HEK293T (cell line): ENCODE results near the gene PDE6H.

Experiments
- CTCF ChIA-PET: fragments of 350-600 bp; formaldehyde crosslinking; extraction: SDS; loops from one replicate; lab custom pipeline; 2021; ENCODE audit warnings: antibody characterized with exemption, inconsistent platforms; lab: Yijun Ruan, JAX
- POLR2A ChIA-PET: fragments of 350-600 bp; formaldehyde crosslinking; extraction: SDS; loops from one replicate; lab custom pipeline; 2020; ENCODE audit warnings: antibody characterized with exemption, inconsistent platforms; lab: Yijun Ruan, JAX
- DNase-seq: peaks from one replicate; pipeline ENCODE4 v3.0.0; 2012; ENCODE audit warnings: mixed read lengths; ENCODE audit errors: extremely low spot score
- ARNT ChIP-seq: fragments of 450-650 bp; IDR thresholded peaks from 2 replicates; pipeline ENCODE4 v1.6.1; 2017; ENCODE audit warnings: mild to moderate bottlenecking
- BHLHE40 ChIP-seq: fragments of 450-650 bp; IDR thresholded peaks from 2 replicates; pipeline ENCODE4 v1.6.1; 2016; ENCODE audit warnings: mild to moderate bottlenecking, moderate library complexity, borderline replicate concordance
- CTBP1 ChIP-seq: fragments of 450-650 bp; IDR thresholded peaks from 2 replicates; pipeline ENCODE4 v1.6.1; 2016; ENCODE audit warnings: borderline replicate concordance
- ELF4 ChIP-seq: fragments of 450-650 bp; IDR thresholded peaks from 2 replicates; pipeline ENCODE4 v1.6.1; 2017; ENCODE audit warnings: antibody characterized with exemption
- FOXA1 ChIP-seq: fragments of 450-650 bp; IDR thresholded peaks from 2 replicates; pipeline ENCODE4 v1.6.1; 2016; ENCODE audit warnings: mild to moderate bottlenecking
- FOXK2 ChIP-seq: fragments of 450-650 bp; IDR thresholded peaks from 2 replicates; pipeline ENCODE4 v1.6.1; 2016; ENCODE audit warnings: mild to moderate bottlenecking
- FOXM1 ChIP-seq: fragments of 450-650 bp; IDR thresholded peaks from 2 replicates; pipeline ENCODE4 v1.6.1; 2017; ENCODE audit warnings: mild to moderate bottlenecking, borderline replicate concordance
- HDGF ChIP-seq: fragments of 450-650 bp; IDR thresholded peaks from 2 replicates; pipeline ENCODE4 v1.6.1; 2017; ENCODE audit warnings: antibody characterized with exemption, borderline replicate concordance
- L3MBTL2 ChIP-seq: fragments of 450-650 bp; conservative IDR thresholded peaks from 2 replicates; pipeline ENCODE4 v1.6.1; 2016; ENCODE audit warnings: mild to moderate bottlenecking
- LEF1 ChIP-seq: fragments of 450-650 bp; IDR thresholded peaks from 2 replicates; pipeline ENCODE4 v1.6.1; 2017; ENCODE audit warnings: mild to moderate bottlenecking, borderline replicate concordance
- NFRKB ChIP-seq: fragments of 450-650 bp; IDR thresholded peaks from 2 replicates; pipeline ENCODE4 v1.6.1; 2016; ENCODE audit warnings: mild to moderate bottlenecking, moderate library complexity
- PKNOX1 ChIP-seq: fragments of 450-650 bp; IDR thresholded peaks from 2 replicates; pipeline ENCODE4 v1.6.1; 2016
- SP1 ChIP-seq: fragments of 450-650 bp; IDR thresholded peaks from 2 replicates; pipeline ENCODE4 v1.6.1; 2017
- SUZ12 ChIP-seq: fragments of 450-650 bp; IDR thresholded peaks from 2 replicates; pipeline ENCODE4 v1.6.1; 2016; ENCODE audit warnings: mild to moderate bottlenecking
- TARDBP ChIP-seq: fragments of 450-650 bp; IDR thresholded peaks from 2 replicates; pipeline ENCODE4 v1.6.1; 2016
- ZNF384 ChIP-seq: fragments of 450-650 bp; IDR thresholded peaks from 2 replicates; pipeline ENCODE4 v1.6.1; 2016

PDE6H gene

DNA sequence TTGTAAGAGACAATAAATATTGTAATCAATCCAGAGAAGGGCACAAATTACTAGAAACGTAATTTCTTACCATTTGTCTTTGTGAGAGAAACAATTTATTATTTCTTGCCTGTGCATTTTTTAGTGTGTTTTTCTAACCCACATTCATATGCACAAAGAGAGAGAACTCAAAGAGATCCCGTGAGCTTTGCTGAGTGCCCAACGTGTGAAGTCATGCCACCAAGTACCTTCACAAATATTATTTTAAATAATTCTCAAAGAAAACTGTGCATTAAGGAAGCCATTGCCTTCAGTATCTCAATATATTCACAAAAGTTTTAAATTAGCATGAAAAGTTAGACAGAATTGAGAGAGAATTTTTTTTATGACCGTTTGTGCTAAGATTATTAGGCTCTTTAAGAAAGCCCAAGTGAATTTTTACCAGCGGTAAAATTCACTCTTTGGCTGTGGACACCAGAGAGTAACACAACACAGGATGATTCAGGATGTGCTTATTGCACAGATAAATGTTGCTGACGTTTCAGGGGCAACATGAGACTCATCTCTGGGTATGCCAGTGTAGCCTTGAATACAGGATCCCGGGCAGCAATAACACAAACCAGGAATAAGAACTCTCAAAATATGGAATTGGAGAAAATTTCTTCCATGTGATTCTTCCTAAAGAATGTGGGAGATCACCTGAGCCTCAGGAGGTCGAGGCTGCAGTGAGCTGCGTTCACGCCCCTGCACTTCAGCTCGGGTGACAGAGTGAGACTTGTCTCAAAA is 14.3 kb upstream of the PDE6H start:
- ChIA-PET CTCF (no interaction called here), POLR2A (no interaction called here)
- DNase-seq, result no peak
- TF ChIP-seq ELF4 (no peak), L3MBTL2 (no peak), ARNT (no peak), FOXM1 (no peak), NFRKB (no peak), FOXK2 (no peak), LEF1 (no peak)

GRCh38 chr12:14959126-14959440 is 13.8 kb upstream of the PDE6H start:
- TF ChIP-seq PKNOX1 (no peak), SUZ12 (no peak), SP1 (no peak), ELF4 (no peak), LEF1 (no peak), NFRKB (no peak), CTBP1 (no peak), FOXK2 (no peak), BHLHE40 (no peak), ZNF384 (no peak), FOXA1 (no peak), HDGF (no peak), ARNT (no peak), FOXM1 (no peak)
- CTCF ChIA-PET, result no interaction called here
- no peak for DNase-seq
- POLR2A ChIA-PET, result no interaction called here

- CTCF ChIA-PET, result no interaction called here
- POLR2A ChIA-PET, result no interaction called here
- DNase-seq, result no peak
These were observed 13.4 kb upstream of the PDE6H start for GRCh38 chr12:14959463-14959862.

DNA sequence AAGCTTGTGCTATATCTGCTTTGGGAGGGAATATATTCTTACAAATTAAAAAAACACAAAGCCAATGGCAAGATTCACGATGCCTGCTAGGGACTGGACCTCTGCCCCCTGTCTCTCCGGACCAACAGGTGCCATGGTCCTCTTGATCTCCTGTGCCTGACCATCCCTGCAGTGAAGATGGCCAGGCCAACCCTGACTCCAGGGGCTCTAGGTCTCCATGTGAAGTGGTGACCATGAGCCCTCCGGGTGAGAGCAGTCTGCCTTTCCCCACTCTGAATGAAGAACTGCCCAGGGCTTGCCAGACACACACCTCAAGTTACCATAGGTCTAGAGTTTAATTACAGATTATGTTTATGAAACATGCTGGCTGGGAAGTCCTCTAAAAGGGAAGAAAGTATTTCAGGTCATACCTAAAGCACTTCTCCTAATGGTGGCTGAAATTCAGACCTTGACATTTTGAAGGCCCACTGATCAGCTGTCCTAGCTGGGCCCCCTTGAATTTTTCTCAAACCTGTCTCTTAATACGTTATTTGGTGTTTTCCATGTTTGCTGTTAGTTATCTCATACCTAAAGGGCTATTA is 12.8 kb upstream of the PDE6H start:
- ChIA-PET POLR2A (no interaction called here), CTCF (no interaction called here)
- TF ChIP-seq ARNT (no peak), TARDBP (no peak), BHLHE40 (no peak), L3MBTL2 (no peak), LEF1 (no peak), CTBP1 (no peak), HDGF (no peak), NFRKB (no peak), FOXA1 (no peak), FOXM1 (no peak), SUZ12 (no peak), SP1 (no peak), FOXK2 (no peak), PKNOX1 (no peak)
- DNase-seq, result no peak

More at GRCh38 chr12:14959463-14959862, 13.4 kb upstream of the PDE6H start:
- TF ChIP-seq LEF1 (no peak), ARNT (no peak), SP1 (no peak), HDGF (no peak), BHLHE40 (no peak), FOXA1 (no peak), ELF4 (no peak), SUZ12 (no peak), L3MBTL2 (no peak), CTBP1 (no peak)

DNA sequence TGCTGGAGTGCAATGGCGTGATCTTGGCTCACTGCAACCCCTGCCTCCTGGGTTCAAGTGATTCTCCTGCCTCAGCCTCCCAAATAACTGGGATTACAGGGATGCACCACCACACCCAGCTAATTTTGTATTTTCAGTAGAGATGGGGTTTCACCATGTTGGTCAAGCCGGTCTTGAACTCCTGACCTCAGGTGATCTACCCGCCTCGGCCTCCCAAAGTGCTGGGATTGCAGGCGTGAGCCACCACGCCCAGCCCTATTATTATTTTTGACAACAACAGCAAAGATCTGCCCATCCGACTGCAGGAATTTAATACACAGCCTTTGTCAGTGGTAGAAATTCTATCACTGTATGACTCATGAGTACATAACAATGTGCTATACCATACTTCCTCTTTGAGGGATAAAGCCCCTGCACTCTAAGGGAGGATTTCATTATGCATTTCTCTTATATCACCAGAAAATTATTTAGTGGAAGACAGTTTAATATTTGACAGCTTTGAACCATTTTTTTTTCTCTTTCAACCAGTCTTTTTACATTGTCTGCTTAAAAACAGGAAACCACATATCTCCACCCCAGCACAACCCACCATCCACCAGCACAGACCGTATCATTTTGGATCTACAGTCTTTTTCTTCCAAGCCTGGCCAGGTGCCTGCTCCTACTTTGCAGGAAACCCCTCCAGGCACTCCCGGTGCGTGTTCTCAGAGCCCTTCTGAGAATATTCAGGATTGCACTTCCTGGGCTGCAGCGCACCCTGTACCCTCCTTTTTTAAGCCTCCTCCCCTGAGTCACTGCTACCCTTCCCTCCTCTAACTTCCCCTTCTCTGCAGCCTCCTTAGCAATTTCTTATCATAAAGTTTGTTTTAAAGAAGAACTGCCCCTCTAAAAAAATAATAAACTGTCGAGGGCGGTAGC is 12.0 kb upstream of the PDE6H start:
- CTCF ChIA-PET, result no interaction called here
- TF ChIP-seq SP1 (no peak), NFRKB (no peak), BHLHE40 (no peak), FOXK2 (no peak), SUZ12 (no peak), PKNOX1 (no peak), ARNT (no peak), LEF1 (no peak), L3MBTL2 (no peak), HDGF (no peak), ELF4 (no peak), FOXM1 (no peak), FOXA1 (no peak), TARDBP (no peak)
- no peak for DNase-seq
- POLR2A ChIA-PET, result no interaction called here
